Measurements from ENCODE around the gene ATP6AP1. TPM values are rescaled to one million over a fixed set of nuclear protein-coding genes. Genes with fewer than 3 reads are reported as not detected.

Gene ATP6AP1, protein sequence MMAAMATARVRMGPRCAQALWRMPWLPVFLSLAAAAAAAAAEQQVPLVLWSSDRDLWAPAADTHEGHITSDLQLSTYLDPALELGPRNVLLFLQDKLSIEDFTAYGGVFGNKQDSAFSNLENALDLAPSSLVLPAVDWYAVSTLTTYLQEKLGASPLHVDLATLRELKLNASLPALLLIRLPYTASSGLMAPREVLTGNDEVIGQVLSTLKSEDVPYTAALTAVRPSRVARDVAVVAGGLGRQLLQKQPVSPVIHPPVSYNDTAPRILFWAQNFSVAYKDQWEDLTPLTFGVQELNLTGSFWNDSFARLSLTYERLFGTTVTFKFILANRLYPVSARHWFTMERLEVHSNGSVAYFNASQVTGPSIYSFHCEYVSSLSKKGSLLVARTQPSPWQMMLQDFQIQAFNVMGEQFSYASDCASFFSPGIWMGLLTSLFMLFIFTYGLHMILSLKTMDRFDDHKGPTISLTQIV
- 412 TPM for polyA plus RNA-seq (2012; ENCODE audit: insufficient read depth, insufficient read length, low read depth)

DNA sequence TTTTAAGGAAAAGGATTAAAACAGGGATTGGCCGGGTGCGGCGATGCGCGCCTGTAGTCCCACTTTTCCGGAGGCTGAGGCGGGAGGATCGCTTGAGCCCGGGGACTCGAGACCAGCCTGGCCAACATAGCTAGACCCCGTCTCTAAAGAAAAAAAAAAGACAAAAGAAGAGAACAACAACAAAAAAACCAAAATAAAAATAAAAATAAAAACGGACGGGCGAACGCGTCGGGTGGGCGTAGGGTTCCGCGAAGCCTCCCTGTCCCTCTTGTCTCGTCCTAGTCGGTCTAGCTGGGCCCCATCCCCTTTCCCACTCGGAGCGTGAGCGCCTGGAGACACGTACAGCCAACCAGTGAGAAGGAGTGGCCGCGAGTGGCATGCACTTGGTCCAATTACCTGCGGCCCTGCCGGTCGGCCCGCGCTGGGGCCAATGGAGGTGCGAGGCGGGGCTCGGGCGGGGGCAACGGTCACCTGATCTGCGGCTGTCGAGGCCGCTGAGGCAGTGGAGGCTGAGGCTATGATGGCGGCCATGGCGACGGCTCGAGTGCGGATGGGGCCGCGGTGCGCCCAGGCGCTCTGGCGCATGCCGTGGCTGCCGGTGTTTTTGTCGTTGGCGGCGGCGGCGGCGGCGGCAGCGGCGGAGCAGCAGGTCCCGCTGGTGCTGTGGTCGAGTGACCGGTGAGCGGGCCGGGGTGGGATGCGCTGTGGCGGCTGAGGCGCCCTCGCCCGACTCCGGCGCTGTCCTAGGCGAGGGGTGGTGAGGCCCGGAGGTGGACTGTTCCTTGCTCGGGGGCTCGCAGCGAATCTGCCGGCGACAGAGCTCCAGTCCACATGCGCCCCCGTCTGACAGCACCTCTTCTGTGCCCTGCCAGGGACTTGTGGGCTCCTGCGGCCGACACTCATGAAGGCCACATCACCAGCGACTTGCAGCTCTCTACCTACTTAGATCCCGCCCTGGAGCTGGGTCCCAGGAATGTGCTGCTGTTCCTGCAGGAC lies at the start of gene ATP6AP1:
TSS of gene ATP6AP1 (plus strand) at position 502 of the 996 bp plus-strand sequence. CDS start at position 518, 16 bp downstream.
- Histone ChIP-seq H3K27me3 (no peaks in the 10 kb centered on the region), H3K9me3 (no peaks in the 10 kb centered on the region), H3K4me3 (ENCODE audit: low read depth, low read length) (peak within 1 kb of the TSS; percentile 68), H3K36me3 (0 out of 2 replicates have a peak, but pooled peaks cover 7% of the 10 kb centered on the region), H3K4me1 (no peaks in the 10 kb centered on the region)
- TF ChIP-seq, protein P1, sequence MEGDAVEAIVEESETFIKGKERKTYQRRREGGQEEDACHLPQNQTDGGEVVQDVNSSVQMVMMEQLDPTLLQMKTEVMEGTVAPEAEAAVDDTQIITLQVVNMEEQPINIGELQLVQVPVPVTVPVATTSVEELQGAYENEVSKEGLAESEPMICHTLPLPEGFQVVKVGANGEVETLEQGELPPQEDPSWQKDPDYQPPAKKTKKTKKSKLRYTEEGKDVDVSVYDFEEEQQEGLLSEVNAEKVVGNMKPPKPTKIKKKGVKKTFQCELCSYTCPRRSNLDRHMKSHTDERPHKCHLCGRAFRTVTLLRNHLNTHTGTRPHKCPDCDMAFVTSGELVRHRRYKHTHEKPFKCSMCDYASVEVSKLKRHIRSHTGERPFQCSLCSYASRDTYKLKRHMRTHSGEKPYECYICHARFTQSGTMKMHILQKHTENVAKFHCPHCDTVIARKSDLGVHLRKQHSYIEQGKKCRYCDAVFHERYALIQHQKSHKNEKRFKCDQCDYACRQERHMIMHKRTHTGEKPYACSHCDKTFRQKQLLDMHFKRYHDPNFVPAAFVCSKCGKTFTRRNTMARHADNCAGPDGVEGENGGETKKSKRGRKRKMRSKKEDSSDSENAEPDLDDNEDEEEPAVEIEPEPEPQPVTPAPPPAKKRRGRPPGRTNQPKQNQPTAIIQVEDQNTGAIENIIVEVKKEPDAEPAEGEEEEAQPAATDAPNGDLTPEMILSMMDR (IDR thresholded peaks at IDR 0.05; ENCODE audit: low read depth, low read length), result no peak
- peak; percentile 94 for DNase-seq

DNA sequence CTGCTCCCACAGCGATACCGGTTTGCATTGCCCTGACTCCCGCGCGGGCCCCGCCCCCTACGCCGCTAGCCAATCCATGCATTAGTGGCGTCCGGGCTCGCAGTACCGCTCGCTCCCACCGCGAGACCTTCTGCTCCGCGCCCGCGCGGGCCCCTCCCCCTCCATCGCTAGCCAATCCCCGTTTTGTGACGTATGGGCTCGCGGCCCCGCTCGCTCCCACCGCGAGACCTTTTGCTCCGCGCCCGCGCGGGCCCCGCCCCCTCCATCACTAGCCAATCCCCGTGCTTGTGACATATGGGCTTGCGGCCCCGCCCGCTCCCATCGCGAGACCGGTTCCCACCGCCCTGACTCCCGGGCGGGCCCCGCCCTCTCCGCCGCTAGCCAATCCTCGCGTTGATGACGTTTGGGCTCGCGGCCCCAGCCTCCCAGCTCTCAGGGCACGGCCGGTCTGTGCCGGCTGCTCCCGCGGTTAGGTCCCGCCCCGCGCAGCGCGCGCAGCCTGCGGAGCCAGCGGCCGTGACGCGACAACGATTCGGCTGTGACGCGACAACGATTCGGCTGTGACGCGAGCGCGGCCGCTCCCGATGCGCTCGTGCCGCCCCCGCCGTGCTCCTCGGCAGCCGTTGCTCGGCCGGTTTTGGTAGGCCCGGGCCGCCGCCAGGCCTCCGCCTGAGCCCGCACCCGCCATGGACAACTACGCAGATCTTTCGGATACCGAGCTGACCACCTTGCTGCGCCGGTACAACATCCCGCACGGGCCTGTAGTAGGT lies 49.5 kb upstream of the ATP6AP1 start, which contains the start of gene EMD:
TSS of gene EMD (plus strand) at position 497 of the 770 bp plus-strand sequence. CDS start at position 687, 190 bp downstream.
- peaks cover 3% of the 10 kb centered on the region; the same call in 1 of the 2 replicates for H3K36me3 ChIP-seq
- TF ChIP-seq, protein P1 (IDR thresholded peaks at IDR 0.05; ENCODE audit: low read depth, low read length), result no peak

DNA sequence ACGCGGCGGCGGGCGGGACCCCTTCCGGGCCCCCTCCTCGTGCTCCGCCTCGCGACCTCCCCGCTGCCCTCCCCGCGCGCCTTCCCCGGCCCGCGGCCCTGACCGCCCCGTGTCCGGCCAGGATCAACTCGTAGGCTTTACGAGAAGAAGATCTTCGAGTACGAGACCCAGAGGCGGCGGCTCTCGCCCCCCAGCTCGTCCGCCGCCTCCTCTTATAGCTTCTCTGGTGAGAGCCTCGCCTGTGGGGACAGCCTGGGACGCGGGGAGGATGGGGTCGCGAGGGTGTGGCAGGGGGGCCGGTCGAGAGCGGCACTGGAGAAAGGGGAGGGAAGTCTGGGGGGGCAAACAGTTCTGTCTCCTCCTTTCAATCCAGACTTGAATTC lies 48.9 kb upstream of the ATP6AP1 start:
- peaks cover 3% of the 10 kb centered on the region; the same call in 1 of the 2 replicates for H3K36me3 ChIP-seq
- no peaks in the 10 kb centered on the region for H3K4me1 ChIP-seq
- no peaks in the 10 kb centered on the region for H3K9me3 ChIP-seq
- no peaks in the 10 kb centered on the region for H3K27me3 ChIP-seq
- H3K4me3 ChIP-seq (ENCODE audit: low read depth, low read length), result peak overlapping the region; percentile 80
- no peak for DNase-seq
- TF ChIP-seq, protein P1 (IDR thresholded peaks at IDR 0.05; ENCODE audit: low read depth, low read length), result no peak

More for the DNA sequence above, 49.5 kb upstream of the ATP6AP1 start, which contains the start of gene EMD:
- peak; percentile 98 for DNase-seq
- Histone ChIP-seq H3K4me3 (ENCODE audit: low read depth, low read length) (peak within 1 kb of the TSS; percentile 80), H3K9me3 (no peaks in the 10 kb centered on the region), H3K4me1 (no peaks in the 10 kb centered on the region), H3K27me3 (no peaks in the 10 kb centered on the region)

DNA sequence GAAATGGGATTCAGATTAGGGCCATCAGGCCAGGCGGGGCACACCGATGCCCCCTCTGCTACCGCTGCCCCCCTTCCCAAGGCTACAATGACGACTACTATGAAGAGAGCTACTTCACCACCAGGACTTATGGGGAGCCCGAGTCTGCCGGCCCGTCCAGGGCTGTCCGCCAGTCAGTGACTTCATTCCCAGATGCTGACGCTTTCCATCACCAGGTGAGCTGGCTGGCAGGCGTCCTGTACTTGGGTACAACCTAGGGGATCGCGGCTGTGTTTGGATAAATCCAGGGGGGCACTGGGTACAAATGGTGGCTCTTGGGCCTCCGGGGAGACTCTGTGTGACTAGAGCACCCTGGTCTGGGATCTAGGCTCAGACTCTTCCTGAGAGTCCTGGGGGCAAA lies 48.3 kb upstream of the ATP6AP1 start:
- Histone ChIP-seq H3K27me3 (no peaks in the 10 kb centered on the region), H3K9me3 (no peaks in the 10 kb centered on the region), H3K4me1 (no peaks in the 10 kb centered on the region), H3K4me3 (ENCODE audit: low read depth, low read length) (peak overlapping the region; percentile 80), H3K36me3 (peaks cover 3% of the 10 kb centered on the region; the same call in 1 of the 2 replicates)
- TF ChIP-seq, protein P1 (IDR thresholded peaks at IDR 0.05; ENCODE audit: low read depth, low read length), result no peak
- DNase-seq, result no peak

DNA sequence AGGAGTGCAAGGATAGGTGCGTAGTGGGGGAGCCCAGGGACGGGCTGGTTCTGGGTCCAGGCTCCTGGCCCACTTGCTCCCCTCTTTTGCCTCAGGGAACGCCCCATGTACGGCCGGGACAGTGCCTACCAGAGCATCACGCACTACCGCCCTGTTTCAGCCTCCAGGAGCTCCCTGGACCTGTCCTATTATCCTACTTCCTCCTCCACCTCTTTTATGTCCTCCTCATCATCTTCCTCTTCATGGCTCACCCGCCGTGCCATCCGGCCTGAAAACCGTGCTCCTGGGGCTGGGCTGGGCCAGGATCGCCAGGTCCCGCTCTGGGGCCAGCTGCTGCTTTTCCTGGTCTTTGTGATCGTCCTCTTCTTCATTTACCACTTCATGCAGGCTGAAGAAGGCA lies 47.7 kb upstream of the ATP6AP1 start:
- H3K9me3 ChIP-seq, result no peaks in the 10 kb centered on the region
- H3K4me3 ChIP-seq (ENCODE audit: low read depth, low read length), result no peak overlapping the region
- DNase-seq, result no peak
- no peaks in the 10 kb centered on the region for H3K4me1 ChIP-seq
- TF ChIP-seq, protein P1 (IDR thresholded peaks at IDR 0.05; ENCODE audit: low read depth, low read length), result no peak
- H3K27me3 ChIP-seq, result no peaks in the 10 kb centered on the region
- H3K36me3 ChIP-seq, result peaks cover 3% of the 10 kb centered on the region; the same call in 1 of the 2 replicates

Measured in BE2C (cell line).